Stimulated activated CD4-positive, alpha-beta T cell treated with anti-CD3 and anti-CD28 coated beads, TNF-alpha, amount 100 ng/mL, for 1 hour (primary cell): ENCODE measurements around the gene SELENOO.

Experiments
- DNase-seq, 3 donors: peaks; one replicate each; pipeline ENCODE4 v3.0.0-alpha.2; 2020; ENCODE audit warnings: low read depth in 3 of 3, low spot score in 1 of 3

SELENOO gene

DNA sequence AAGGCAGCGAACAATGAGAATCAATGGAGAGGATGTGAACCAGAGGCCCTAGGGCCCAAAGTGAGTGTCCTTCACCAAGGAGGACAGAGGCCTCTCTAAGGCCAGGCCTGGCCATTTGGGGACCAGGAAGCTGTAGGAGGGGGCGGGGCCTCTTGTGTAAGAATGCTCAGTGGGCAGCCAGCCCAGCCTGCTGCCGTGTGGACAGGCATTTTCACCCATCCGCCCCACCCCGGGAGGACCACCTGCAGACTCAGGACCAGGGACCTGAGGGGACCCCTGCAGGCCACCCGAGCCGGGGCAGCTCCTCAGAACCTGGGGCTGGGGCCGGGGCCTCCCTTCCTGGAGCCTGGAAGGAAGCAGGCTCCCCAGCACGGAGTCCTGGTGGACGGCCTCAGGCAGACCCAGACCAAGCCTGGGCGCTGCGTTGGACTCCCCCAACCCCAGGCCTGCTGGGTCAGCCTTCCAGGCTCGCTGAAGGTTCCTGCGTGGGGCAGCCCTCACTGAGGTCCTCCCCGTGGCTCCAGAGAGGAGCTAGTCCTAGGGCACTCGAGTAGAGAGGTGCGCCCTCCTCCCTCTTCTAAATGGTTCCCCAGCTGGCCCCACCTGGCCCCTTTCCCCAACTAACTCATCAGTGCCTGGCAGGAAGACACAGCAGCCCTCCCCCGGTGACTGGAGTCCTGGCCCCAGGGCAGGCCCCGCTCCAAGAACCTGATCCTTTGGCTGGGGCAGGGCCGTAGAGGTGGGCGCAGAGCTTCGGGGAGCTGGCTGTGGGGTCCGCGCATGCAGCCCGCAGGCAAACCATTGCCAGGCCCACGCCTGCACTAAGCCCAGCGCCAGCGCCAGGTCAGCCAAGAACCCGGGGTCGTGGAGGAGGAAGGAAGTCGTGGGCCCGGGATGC, 16.6 kb upstream of the SELENOO start:
- DNase-seq: no peak

DNA sequence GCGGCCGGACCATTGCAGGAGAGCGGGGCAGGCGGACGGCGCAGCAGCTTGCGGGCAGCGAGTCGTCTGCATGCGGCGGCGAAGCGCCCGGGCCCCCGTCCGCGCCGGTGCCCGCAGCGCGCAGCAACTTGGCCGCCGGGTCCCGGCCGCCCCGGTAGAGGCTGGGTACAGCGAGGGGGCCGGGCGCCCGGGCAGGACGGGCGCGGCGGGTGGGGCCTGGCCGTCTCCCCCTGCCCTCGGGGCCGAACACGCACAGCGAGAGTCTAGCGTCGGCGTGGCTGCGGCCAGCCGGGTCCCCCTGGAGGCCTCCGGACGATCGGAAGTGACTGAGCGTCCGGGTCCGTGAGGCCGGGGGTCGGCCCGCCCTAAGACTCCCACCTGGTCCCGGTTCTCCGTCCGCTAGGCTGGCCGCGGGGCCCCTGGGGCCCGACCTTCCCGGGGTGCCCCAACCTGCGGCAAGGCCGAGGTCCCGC, 15.9 kb upstream of the SELENOO start:
- no peak for DNase-seq

DNA sequence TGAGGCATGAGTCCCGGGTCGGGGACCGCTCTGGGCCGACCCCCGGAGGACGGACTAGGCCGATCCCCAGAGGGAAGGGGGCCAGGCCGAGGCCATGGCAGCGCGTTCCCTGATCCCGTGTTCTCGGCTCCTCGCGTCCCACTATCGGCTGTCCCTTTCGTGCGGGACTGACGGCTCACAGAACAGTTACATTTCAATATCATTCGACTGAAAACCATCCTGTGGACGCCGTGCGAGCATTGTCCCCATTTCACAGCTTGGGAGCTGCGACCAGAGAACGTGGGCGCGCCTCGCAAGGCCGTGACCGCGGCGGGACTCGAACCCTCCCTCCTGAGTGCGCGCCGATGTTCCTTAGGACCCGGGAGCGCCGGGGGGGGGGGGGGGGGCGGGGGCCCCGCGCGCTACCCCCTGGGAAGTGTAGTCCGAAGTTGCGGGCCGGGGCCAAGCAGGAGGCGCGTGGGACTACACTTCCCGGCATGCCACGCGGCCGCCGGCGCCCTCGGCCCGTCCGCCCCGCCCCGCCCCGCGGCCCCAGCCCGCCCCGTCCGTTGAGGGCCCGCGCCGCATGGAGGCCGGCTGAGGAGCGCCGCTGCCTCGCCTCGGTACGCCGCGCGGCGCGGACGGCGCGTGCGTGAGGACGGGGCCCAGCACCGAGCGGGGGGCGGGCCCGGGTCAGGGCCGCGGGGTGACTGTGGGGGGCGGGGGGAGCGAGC, 15.3 kb upstream of the SELENOO start, which contains the start of gene TRABD:
Gene TRABD, plus strand, starts transcription at position 539 of the 713 bp plus-strand sequence. CDS start 7,148 bp downstream, outside the sequence.
- DNase-seq: peak; percentile 61 to 83 (median 76)

DNA sequence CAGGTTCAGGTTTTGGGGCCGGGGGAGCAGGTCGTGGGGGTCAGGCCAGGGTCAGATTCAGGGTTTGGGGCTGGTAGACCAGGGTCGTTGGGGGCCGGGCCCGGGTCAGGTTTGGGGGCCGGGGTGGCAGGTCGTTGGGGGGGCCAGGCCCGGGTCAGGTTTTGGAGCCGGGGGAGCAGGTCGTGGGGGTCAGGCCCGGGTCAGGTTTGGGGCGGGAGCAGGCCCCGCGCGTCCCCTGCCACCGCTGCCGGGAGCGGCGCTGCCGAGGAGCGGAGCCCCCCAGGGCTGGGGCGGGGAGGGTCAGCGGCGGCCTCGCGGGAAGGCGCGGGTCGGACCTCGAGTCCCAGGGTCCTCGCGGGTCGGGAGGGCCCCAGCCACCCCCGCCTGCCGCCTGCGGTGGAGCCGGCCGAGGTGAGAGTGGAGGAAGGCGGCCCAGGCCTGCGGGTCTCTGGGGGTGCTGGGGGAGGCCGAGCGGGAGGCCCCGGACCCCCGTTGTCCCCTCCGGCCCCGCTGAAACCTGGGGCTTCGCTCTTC, 14.6 kb upstream of the SELENOO start:
- no peak for DNase-seq

DNA sequence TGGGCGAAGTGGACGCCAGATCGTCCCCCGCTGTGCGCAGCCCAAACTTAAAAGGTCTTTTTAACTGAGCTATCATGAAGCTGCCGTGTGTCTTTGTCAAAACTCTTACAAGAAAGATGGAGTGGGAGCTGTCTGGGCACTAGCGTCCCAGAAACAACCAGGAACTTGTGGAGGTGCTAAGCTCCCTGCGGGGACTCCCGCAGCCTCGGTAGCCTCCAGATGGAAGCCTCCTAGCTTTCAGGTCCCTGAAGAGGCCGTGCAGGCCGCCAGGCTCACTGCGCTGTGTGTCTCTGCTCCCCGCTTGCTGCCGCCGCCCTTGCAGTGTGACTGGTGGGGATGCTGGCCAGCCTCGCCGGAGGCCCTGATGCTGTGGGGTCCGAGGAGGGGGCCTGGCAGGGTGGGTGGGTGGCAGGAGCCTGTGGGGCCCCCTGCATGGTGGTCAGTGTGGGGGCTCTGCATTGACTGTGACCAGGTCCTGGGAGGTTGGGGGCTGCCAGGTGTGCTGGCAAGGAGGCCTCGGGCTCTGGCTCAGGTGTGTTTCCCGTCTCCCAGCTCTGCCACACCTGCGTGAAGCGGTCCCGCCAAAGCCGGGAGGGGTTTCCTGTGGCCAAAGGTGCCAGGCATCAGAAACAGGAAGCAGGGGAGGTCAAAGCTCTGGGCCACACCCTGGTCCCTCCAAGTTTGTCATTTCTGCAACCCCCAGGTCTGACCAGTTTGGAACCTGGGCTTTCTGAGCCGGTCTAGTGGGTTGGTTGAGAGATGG, 13.9 kb upstream of the SELENOO start:
- DNase-seq: no peak

DNA sequence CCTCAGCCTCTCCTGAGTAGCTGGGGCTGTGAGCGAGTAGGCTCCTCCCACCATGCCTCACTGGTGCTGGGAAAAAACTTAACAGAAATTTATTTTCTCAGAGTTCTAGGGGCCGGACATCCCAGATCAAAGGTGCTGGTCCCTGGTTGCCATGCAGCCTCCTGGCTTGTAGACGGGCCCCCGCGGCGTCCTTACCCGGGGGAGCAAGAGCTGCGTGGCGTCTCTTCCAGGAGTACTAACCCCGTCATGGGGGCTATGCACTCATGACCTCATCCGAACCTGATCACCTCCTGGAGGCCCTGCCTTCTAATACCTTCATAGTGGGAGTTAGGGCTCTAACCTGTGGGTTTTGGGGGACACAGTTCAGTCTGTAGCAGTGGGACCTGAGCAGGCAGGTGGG, 12.5 kb upstream of the SELENOO start:
- DNase-seq: no peak

DNA sequence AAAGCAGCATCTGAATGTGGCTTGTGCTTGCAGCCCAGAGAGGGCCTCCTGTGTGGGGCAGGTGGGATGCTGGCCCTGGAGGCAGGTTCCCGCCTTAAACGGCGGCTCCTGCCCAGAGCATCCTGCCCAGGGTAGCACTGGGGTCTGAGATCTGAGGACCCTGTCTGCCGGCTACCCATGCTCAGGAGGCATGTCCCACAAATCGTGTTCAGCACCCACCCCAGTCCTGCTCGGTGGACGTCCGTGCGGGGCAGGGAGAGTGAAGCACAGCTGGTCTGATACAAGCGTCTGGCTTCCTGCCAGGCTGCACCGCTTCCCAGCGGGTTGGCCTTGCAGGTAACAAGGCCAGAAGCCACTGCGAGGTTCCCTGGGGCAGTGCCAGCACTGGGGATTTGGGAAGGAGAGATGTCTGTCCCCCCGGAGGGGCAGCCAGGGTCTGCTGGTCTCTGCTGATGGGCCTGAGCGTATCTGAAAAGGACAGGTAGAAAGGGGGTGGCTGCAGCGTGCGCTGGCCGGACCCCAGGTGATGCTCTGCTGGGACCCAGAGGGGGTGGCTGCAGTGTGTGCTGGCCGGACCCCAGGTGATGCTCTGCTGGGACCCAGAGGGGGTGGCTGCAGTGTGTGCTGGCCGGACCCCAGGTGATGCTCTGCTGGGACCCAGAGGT, 11.5 kb upstream of the SELENOO start:
- no peak for DNase-seq

DNA sequence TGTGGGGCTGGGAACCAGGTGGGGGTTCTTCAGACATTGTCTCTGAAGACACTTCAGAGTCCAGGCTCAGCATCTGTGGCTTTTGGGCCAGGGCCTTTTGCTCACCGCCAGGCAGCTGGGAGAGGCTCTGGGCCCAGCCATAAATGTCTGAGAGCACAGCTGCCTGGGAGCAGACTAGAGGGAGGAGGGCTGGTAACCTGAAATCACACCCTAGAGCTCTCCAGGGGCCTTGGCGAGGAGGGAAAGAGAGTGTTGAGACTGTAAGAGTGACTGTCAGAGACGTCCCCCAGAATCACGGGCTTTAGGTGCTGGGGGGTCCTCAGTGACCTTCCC, 11.0 kb upstream of the SELENOO start:
- DNase-seq: no peak

DNA sequence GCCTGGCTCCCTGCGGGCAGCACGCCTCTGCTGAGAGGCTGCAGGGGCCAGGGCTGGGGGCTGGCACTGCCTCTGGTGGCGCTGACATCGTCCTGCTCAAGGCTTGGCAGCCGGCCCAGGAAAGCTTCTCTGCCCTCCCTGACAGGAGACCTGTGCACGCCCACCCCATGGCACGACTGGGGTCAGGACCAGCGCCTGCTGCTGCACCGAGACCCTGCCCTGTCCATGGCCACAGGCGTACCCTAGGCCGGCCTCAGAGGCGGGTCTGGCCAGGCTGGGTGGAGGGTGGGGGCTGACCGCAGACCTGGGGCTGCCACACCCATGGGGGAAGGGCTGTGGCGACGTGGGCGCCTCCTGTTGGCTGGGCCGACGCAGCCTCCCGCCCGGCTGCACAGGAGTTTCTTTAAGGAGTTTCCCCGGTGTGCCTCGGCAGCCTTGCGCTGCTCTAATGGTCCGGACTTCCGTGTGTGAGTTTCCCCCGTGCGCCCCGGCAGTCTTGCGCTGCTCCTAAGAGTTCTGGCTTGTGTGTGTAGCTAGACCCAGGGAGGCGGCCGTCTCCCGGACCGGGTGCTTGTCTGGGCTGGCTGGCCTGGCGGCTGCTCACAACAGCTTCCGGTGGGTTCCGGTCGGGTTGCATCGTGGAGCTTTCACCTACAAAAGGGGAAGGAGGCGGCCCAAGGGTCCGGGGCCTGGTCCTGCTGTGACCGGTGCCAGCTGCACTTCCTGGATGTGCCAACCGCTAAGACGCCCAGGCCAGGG, 10.4 kb upstream of the SELENOO start:
- peak; percentile 59 to 68 (median 60) for DNase-seq

DNA sequence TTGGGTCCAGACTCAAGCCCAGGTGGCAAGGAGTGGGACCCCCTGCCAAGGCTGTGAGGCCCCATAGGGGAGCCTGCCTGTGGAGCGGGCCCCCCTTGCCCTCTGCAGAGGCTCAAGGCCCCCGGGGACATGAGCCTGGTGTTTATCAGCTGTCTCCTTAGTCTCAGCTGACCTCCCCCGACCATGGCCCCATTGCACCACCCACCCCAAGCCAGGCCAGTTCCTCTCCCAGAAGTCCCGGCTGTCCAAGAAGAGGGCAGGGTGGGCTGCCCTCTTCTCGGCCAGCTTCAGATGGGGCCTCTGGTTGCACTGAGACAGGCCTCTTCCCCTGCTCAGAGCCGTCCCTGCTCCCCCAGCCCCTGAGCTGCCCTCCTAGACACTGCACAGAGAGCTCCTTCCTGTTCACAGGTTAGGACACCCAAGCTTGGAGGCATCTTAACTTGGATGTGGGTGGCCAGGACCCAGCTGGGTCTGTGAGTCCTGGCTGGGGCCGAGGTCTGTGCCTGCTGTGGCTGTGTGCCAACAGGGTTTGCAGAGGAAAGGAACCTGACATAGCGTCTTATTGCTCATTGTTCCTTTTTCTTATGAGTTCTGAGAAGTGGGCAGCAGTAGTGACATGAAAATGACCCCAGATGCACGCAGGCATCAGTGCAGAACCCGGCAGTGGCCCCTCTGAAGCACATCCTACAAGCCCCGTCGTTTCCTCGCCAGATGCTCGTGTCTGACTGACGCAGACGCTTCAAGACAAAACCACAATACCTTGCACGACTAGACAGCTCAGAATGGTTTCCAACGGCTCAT, 9.7 kb upstream of the SELENOO start:
- peak; percentile 47 to 64 (median 50) for DNase-seq

DNA sequence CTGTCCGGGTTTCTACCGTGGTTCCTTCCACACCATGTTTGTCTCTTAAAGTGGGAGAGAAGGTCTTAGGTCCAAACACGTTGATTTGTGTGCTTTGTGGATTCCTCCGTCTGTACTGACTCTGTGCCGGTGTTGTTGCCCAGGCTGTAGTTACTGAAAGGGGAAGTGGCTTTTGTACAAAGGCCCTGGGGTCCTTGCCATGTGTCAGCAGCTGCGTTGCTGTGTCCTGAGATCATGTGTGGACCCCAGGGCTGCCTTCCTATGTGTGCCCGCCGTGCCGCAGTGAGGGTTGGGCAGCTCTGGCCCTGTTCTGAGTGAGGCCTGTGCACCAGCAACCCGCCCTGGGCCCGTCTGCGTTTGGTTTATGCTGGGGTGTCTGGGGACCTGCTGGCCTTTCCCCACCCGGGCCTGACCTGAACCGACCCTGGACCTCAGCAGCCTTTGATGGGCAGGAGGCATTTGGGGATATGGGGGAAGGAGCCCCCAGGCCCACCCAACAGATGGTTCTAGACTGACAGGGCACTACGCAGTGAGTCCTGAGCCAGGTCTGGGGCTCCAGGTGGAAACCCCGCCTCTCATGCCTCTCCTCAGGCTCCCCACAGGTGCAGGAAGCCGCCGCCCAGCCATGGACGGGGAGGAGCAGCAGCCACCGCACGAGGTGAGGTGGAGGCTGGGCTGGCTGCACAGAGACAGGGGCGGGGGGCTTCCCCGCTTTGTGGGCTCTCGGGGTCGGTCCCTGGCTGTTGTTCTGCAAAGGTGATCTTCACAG, 8.2 kb upstream of the SELENOO start:
- DNase-seq: peak in 1 of 3 donors; percentile 43

DNA sequence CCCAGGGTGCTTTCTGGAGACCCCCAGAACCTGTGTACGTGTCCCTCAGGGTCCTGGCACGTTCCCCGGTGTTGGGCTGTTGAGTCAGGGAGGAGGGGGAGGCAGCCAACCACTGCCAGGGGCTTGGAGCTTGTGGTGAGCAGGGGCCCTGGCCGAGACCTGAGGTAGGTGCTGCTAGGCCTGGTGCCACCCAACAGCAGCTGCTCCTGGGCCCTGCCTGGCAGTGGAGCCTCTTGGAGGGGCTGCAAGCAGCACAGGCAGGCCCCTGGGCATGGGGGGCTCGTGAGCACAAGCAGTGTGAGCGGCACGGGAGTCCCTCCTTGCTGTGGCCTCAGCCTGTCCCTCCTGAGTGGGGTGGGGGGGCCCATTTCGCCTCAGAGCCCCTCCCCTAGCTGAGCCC, 7.2 kb upstream of the SELENOO start:
- no peak for DNase-seq

DNA sequence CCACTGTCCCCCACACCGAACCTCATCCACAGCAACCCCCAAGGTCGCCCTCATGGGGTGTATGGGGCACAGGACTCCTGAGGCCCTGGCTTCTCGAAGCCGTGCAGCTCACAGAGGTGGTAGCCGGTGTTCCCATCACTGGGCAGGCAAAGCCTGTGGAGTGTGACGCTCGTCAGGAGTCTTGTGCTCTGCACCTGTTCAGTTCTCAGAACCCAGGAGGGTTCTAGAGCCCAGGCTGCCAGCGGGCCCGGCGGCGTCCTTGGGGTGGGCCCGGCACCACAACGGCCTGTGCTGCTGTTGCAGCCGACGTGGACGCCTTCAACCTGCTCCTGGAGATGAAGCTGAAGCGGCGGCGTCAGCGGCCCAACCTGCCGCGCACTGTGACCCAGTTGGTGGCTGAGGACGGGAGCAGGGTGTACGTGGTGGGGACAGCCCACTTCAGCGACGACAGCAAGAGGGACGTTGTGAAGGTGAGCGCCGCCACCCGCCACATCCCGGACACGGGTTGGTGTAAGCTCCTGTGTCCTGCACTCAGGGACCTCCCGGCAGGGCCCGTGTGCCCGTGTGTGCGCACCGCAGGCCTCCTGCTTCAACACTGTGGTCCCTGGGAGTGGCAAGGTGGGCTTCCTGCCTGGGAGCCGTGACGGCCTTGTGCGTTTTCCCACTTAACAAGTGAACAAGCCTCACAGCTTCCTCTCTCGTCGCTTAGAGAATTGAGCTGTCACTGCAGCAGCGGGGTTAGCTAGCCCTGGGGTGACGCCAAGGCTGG, 6.6 kb upstream of the SELENOO start:
- DNase-seq: no peak

DNA sequence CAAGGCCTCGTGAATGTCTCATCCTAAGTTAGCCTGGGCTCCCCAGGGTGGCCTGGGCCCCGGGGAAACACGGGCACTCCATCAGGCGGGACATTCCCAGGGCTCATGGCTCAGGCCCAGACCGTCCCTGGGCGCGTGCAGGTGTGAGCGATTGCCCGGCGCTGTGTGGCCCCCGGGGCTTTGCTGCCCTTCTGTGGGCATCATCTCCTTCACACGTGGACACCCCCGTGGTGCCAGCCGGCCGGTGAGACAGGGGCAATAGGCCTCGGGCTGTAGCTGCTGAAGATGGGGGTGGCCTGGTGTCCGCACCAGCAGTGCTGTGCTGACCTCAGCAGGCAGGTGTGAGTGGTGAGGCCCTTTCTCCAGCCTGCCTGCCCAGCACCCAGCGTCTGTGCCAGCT, 4.6 kb upstream of the SELENOO start:
- DNase-seq: no peak

DNA sequence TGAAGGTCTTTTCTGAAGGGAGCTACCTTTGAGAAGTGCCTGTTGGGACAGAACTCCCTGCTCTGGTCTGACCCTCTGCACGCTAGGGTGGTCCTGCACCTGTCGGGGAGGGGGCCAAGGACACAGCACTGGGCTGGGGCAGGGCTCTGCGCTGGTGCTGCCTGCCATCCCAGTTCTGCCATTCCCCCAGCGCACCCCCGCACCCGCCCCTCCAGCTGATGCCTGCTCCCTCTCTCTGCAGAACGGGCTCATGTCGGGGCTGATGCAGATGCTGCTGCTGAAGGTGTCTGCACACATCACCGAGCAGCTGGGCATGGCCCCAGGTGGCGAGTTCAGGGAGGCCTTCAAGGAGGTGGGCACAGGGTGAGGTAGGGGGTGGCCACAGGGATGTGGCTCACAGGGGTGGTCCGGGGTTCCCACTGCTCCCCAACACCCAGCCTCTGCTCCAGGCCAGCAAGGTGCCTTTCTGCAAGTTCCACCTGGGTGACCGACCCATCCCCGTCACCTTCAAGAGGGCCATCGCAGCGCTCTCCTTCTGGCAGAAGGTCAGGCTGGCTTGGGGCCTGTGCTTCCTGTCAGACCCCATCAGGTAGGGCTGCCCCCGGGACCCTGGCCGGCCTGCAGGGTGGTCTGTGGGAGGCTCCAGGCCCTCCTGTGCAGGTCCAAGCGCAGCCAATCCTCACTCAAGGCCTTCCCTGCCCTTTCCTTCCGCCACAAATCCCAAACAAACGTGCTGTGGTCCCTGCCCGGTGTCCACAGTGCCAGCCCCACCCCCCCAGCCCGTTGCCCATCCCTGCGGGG, 3.6 kb upstream of the SELENOO start:
- no peak for DNase-seq

DNA sequence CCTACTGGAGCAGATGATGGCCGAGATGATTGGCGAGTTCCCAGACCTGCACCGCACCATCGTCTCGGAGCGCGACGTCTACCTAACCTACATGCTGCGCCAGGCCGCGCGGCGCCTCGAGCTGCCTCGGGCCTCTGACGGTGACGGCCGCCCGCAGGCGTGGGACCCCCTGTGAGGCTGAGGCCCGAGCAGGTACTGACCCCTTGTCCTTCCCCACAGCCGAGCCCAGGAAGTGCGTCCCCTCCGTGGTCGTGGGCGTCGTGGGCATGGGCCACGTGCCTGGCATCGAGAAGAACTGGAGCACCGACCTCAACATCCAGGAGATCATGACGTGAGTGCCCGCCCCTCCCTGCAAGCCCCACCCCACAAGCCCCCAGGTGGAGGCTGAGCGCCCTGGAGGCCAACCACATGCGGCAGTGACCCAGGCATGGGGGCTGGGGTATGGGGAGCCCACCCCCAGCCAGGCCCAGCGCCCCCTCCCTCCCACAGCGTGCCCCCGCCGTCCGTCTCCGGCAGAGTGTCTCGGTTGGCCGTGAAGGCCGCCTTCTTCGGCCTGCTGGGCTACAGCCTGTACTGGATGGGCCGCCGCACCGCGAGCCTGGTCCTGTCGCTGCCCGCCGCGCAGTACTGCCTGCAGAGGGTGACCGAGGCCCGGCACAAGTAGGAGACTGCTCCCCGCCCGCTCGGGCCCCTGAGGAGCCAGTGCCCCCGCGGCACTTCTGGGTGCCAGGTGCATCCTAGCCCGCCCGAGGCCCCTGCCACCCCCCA, 2.8 kb upstream of the SELENOO start:
- DNase-seq: no peak
